HG03060 (cell line): ENCODE results near the gene PLTP.

Source experiments
- ATAC-seq: cut with Tn5 transposase; IDR thresholded peaks from one replicate; pipeline ENCODE4 v1.9.1; 2021; ENCODE audit warnings: low read depth, moderate number of reproducible peaks; ENCODE audit not compliant: unreplicated experiment

PLTP gene

GRCh38 chr20:45921337-45922189 is 9.6 kb upstream of the PLTP start:
- ATAC-seq: no peak

GRCh38 chr20:45920462-45921336 is 8.7 kb upstream of the PLTP start:
- no peak for ATAC-seq

DNA sequence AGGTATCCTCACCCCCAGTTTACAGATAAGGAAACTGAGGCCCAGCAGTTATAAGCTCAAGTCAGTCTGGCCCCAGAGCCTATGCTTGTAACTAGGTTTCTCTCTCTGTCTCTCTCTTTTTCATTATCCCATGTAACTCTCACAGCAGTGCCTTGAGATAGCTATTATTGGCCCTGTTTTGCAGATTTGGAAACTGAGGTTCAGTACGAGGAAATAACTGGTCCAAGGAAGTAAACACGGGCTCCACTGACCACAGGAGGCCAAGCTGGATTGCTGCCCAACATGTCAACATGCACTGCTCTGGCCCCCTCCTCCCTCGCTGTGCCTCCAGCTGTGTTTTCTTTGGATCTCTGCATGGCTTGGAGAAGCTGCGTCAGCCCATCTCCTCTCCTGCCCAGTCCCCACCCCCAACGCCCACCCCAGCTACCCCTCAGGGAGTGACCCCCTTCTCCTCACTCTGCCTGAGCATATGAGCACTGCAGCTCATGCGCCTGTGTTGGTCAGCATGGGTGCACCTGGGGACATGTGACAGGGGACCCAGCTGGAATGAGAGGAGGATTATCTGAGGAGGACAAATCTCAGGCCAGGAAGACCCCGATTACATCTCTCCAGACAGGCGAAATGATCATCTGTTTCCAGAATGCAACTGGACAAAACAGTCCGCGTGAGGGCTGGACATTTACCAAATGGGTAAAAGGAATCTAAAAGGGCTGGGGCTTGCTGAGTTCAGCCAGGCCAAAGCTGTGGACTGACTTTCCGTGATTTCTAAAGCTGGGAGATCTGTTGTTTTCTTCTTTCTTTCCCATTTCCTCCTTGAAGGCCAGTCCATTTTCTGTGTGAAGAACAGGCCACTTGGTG is 7.8 kb upstream of the PLTP start:
- ATAC-seq: no peak

DNA sequence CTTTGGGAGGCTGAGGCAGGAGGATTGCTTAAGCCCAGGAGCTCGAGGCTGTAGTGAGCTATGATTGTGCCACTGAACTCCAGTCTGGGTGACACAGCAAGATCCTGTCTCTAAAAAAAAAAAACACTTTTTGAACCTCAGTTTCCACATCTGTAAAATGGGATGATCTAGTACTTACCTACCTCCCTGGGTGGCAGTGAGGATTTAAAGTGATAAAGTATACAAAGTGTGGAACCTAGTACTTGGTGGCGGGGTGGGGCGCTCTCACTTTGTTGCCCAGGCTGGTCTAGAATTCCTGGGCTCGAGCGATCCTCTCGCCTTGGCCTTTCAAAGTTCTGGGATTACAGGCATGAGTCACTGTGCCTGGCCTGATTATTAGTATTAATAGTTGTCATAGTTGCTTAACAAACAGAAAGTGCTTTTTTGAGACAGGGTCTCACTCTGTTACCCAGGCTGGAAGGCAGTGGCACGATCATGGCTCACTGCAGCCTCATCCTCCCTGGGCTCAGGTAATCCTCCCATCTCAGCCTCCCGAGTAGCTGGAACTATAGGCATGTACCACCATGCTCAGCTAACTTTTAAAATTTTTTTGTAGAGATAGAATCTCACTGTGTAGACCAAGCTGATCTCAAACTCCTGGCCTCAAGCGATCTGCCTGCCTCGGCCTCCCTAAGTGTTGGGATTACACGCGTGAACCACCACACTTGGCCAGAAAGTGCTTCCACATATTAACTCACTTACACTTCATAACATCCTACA is 7.0 kb upstream of the PLTP start:
- ATAC-seq: no peak

DNA sequence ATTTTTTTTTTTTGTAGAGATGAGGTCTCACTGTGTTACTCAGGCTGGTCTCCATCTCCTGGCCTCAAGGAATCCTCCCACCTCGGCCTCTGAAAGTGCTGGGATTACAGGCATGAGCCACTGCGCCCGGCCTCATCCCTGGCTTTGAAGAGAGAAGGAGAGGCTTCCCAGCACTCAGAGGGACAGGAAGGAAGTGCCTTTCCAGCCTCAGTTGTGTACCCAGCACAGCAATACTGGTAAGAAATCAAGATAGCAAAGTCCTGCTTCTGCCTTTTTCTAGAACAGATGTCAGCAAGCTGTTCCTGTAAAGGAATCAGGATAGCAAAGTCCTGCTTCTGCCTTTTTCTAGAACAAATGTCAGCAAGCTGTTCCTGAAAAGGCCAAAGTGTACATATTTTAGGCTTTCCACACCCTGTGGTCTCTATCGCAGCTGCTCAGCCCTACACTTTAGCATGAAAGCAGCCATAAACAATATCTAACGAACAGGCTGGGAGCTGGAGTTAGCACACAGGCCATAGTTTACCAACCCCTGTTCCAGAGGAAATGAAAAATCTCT is 6.3 kb upstream of the PLTP start:
- no peak for ATAC-seq

DNA sequence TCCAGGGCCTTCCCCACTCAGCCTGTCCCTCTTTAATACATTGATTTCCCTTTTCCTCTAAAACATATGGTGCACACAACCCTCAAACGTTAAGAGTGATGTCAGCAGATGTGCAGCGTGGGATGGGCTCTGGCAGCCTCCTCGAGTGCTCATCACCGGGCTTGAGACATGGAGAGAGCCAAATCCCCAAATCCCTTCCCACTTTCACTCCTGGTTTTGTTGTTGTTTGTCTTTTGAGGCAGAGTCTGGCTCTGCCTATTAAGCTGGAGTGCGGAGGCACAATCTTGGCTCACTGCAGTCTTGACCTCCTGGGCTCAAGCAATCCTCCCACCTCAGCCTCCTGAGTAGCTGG is 5.8 kb upstream of the PLTP start:
- no peak for ATAC-seq

- no peak for ATAC-seq
Measured at GRCh38 chr20:45913116-45913515, 1.2 kb upstream of the PLTP start.

GRCh38 chr20:45912344-45912682 is 358 bp upstream of the PLTP start:
- no peak for ATAC-seq

DNA sequence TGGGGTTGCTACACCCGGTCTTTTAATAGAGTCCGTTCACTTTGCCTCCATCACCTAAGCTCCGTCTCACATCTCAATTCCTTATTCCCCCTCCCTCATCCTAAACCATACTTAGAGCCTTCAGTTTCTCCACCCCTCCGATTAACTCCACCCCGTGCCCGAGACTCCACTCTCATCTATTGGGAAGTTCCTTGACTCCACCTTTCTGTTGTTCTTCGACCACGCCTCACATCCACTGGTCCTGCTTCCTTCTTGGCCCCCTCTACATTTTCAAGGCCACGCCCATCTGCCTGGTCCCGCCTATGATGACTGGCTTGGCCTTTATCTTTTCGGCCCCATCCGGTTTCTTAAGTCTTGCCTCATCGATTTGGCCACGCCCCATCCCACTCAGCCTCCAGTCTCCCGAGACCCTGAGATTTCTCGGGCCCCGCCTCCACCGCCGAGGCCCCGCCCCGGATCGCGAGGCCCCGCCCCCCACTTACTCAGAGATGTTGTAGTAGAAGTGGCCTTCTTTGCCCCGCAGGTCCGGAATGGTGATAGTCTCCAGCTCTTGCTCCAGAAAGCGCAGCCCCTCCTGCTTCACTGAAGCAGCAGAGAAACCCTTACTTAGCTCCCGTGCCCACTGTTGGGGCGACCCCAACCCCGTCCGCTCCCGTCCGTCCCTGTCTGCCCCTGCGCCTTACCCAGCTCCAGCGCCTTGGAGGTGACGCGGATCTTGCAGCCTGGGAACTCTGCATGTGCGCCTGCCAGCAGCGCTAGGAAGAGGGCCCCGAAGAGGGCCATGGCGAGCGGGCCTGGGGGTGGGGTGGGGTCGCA is 1.1 kb downstream of the PLTP start:
- peak; percentile 87 for ATAC-seq

DNA sequence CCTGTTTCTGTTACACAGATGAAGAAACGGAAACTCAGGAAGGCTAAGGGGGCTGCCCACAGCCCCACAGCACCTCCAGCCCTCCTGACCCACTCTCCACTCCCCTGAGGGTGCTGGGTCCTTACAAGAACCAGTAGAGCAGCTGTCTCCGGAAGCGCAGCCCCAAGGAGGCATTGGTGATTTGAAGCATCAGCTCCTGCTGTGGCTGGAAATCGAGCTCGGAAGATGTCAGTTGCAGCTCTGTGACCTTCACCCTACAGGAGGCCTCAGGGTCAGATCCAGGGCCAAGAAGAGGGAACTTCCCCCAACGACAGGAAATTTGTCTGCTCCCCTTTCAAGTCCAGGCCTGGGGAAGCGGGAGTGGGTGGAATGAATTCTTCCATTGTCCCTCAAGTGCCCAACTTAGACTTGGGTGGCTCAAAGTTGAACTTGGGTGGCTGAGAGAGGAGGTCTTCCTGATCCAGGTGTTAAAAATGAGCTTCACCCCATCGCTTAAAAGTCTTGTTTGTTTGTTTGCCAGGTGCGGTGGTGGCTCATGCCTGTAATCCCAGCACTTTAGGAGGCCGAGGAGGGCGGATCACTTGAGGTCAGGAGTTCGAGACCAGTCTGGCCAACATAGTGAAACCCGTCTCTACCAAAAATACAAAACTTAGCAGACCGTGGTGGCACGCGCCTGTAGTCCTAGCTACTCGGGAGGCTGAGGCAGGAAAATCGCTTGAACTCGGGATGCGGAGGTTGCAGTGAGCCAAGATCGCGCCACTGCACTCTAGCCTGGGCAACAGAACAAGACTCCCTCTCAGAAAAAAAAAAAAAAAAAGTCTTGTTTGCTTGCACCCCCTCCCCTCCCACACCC is 1.9 kb downstream of the PLTP start:
- ATAC-seq: no peak

DNA sequence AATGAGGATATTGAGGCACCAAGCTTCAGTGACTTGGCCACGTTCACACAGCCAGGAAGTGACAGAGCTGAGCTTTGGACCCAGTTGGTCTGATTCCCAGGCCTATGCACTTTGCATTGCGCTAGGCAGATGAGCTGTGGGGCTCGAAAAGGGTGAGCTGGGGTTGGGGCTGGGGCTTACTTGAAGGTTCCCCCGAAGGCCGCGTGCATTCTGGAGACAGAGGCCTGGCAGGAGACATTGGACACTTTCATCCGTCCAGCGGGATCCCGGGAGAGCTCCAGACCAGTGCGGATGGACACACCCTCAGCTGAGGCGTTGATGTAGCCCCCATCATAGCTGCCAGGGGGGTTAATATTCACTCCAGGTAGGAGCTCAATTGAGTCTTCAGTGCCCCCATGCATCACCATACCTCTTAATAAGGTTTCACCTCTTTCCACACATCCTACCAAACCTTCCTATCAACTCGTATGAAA is 2.6 kb downstream of the PLTP start:
- ATAC-seq: no peak

- ATAC-seq: no peak
Measured at GRCh38 chr20:45908084-45908483, 3.9 kb downstream of the PLTP start.

GRCh38 chr20:45907219-45907948 is 4.6 kb downstream of the PLTP start:
- no peak for ATAC-seq

DNA sequence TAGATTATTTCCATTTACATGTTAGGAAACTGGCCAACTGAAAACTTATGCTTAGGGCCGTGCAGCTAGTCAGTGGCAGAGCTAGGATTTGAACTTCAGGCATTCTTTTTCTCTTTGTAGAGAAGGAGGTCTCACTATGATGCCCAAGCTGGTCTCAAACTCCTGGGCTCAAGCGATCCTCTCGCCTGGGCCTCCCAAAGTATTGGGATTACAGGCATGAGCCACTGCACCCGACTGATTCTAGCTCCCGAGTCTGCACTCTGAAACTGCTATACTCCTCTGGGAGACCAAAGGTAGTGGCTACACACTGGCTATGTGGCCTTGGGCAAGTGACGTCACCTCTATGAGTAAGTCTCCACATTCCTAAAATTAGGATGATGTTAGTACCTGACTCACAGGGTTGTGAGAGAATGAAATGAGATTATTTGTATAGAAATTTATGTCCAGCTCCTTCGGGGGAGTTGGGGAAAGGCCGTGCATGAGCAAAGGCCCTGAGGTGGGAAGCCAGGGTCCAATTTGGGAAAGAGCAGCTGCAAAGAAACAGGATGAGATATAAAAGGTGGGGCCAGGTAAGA is 6.4 kb downstream of the PLTP start:
- ATAC-seq: no peak

GRCh38 chr20:45904583-45905504 is 7.1 kb downstream of the PLTP start:
- no peak for ATAC-seq

DNA sequence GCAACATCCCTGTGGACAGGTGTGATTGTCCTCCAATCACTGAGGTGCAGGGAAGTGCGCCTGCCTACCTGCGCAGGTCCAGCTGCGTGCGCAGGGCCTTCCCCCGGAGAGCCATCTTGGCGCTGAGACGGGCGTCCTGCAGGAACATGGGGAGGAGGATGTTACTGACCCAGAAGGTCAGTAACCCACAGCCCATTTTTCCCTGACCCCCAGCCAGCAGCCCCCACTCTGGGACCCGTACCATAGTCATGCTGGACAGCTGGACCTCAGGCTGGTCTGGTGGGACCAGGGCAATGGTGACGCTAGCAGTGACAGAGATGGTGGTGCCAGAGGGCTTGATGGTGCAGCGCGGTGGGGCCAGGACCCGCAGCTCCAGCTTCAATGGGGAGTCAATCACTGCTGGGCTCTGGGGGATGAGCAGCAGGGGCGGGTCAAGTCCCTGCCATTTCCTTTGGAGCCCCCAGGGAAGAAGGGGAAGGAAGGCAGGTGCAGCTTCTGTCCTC is 9.7 kb downstream of the PLTP start:
- no peak for ATAC-seq
